ENCODE results near the gene HECTD2.

Gene HECTD2

GRCh38 chr10:91552274-91553095 lies 142.3 kb downstream of the HECTD2 start:
- Histone ChIP-seq H3K27ac (ENCODE audit: low read depth, low read length) (no peak overlapping the region), H3K27me3 (ENCODE audit: control insufficient read depth, low read length) (no peaks in the 10 kb centered on the region), H3K9me2 (replicated peaks; ENCODE audit: control insufficient read depth, low read length) (no peaks in the 10 kb centered on the region), H3K4me3 (ENCODE audit: low read length) (no peak overlapping the region), H3K36me3 (ENCODE audit: control insufficient read depth, low read length) (no peaks in the 10 kb centered on the region), H3K9me3 (ENCODE audit: control insufficient read depth, insufficient read depth, low read length) (no peaks in the 10 kb centered on the region), H3K4me1 (ENCODE audit: control insufficient read depth, low read length) (no peaks in the 10 kb centered on the region), H4K20me1 (ENCODE audit: control insufficient read depth, insufficient read depth, low read depth, low read length) (no peaks in the 10 kb centered on the region), H3K79me2 (ENCODE audit: control insufficient read depth, low read length) (no peaks in the 10 kb centered on the region), H3K4me2 (ENCODE audit: low read length) (no peak overlapping the region), H3F3A (ENCODE audit: control insufficient read depth, insufficient read depth) (no peaks in the 10 kb centered on the region)
- TF ChIP-seq EZH2phosphoT487 (IDR thresholded peaks at IDR 0.05; ENCODE audit: borderline replicate concordance, low read length) (no peak), CTCF (IDR thresholded peaks at IDR 0.05; ENCODE audit: low read depth, low read length, poor library complexity, severe bottlenecking) (no peak)

GRCh38 chr10:91555455-91555854 lies 145.3 kb downstream of the HECTD2 start:
- Histone ChIP-seq H3F3A (ENCODE audit: control insufficient read depth, insufficient read depth) (no peaks in the 10 kb centered on the region), H3K9me3 (ENCODE audit: control insufficient read depth, insufficient read depth, low read length) (no peaks in the 10 kb centered on the region), H3K27ac (ENCODE audit: low read depth, low read length) (no peak overlapping the region), H4K20me1 (ENCODE audit: control insufficient read depth, insufficient read depth, low read depth, low read length) (no peaks in the 10 kb centered on the region), H3K36me3 (ENCODE audit: control insufficient read depth, low read length) (no peaks in the 10 kb centered on the region), H3K4me3 (ENCODE audit: low read length) (no peak overlapping the region), H3K27me3 (ENCODE audit: control insufficient read depth, low read length) (no peaks in the 10 kb centered on the region), H3K79me2 (ENCODE audit: control insufficient read depth, low read length) (no peaks in the 10 kb centered on the region), H3K4me1 (ENCODE audit: control insufficient read depth, low read length) (no peaks in the 10 kb centered on the region), H3K9me2 (replicated peaks; ENCODE audit: control insufficient read depth, low read length) (no peaks in the 10 kb centered on the region), H3K4me2 (ENCODE audit: low read length) (no peak overlapping the region)
- TF ChIP-seq CTCF (IDR thresholded peaks at IDR 0.05; ENCODE audit: low read depth, low read length, poor library complexity, severe bottlenecking) (no peak), EZH2phosphoT487 (IDR thresholded peaks at IDR 0.05; ENCODE audit: borderline replicate concordance, low read length) (no peak)

GRCh38 chr10:91556691-91557566 lies 146.8 kb downstream of the HECTD2 start:
- Histone ChIP-seq H3K27ac (ENCODE audit: low read depth, low read length) (no peak overlapping the region), H3K4me3 (ENCODE audit: low read length) (no peak overlapping the region), H3K4me2 (ENCODE audit: low read length) (no peak overlapping the region), H3K79me2 (ENCODE audit: control insufficient read depth, low read length) (no peaks in the 10 kb centered on the region), H3K4me1 (ENCODE audit: control insufficient read depth, low read length) (no peaks in the 10 kb centered on the region), H3F3A (ENCODE audit: control insufficient read depth, insufficient read depth) (no peaks in the 10 kb centered on the region), H4K20me1 (ENCODE audit: control insufficient read depth, insufficient read depth, low read depth, low read length) (no peaks in the 10 kb centered on the region), H3K36me3 (ENCODE audit: control insufficient read depth, low read length) (no peaks in the 10 kb centered on the region), H3K27me3 (ENCODE audit: control insufficient read depth, low read length) (no peaks in the 10 kb centered on the region), H3K9me2 (replicated peaks; ENCODE audit: control insufficient read depth, low read length) (no peaks in the 10 kb centered on the region), H3K9me3 (ENCODE audit: control insufficient read depth, insufficient read depth, low read length) (no peaks in the 10 kb centered on the region; the same call in 1 of the 2 replicates)
- TF ChIP-seq CTCF (IDR thresholded peaks at IDR 0.05; ENCODE audit: low read depth, low read length, poor library complexity, severe bottlenecking) (no peak), EZH2phosphoT487 (IDR thresholded peaks at IDR 0.05; ENCODE audit: borderline replicate concordance, low read length) (no peak)
